ENCODE measurements around the gene ANXA1. TPM values are rescaled to one million over a fixed set of nuclear protein-coding genes. Genes with fewer than 3 reads are reported as not detected.

Gene ANXA1
- total RNA-seq, 1 donor = 653 TPM

DNA sequence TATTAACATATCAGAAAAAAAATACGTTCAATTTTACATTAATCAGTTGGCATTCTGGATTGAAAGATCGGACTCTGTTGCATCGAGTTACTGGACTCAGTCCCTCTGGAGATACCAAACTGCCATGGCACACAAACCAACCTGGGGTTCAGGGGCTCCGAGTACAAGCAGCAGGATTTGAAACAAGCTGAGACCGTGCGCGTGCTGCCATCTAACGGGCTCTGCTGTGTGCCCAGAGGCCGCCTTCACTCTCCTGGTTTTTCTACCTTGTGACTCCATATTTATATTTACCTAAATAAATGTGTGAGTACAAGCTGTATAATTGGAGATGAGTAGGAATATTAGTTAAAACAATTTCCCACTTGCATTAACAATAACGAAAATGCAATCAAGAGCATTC lies 48.2 kb downstream of the ANXA1 start:
- Histone ChIP-seq H3K9me3 (ENCODE audit: low read depth, low read length) (no peaks in the 10 kb centered on the region), H3K27me3 (ENCODE audit: insufficient read depth, low read length) (no peaks in the 10 kb centered on the region), H3K4me1 (ENCODE audit: insufficient read depth, low read length) (peaks cover 6% of the 10 kb centered on the region), H3K4me3 (ENCODE audit: low read length) (no peak overlapping the region)

GRCh38 chr9:73200694-73201452 lies 49.2 kb downstream of the ANXA1 start:
- Histone ChIP-seq H3K27me3 (ENCODE audit: insufficient read depth, low read length) (no peaks in the 10 kb centered on the region), H3K4me1 (ENCODE audit: insufficient read depth, low read length) (peaks cover 6% of the 10 kb centered on the region), H3K9me3 (ENCODE audit: low read depth, low read length) (no peaks in the 10 kb centered on the region), H3K4me3 (ENCODE audit: low read length) (no peak overlapping the region)

DNA sequence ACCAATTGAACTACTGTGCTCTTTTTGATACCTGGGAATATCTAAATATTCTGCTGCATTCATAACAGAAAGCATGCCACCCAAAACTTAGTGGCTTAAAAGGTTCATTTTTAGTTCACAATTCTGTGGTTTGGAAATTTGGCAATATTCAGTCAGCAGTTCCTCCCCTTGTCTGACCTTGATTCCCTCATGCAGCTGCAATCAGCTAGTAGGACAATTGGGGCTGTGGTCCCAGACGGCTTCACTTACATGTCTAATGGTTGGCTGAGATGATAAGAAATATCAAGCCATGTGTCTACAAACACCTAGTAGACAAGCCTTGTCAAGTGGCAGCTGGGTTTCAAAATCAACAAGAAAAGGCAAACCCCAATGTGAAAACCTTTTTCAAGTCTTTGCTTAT lies 51.3 kb downstream of the ANXA1 start:
- no peaks in the 10 kb centered on the region for H3K27me3 ChIP-seq (ENCODE audit: insufficient read depth, low read length)
- no peaks in the 10 kb centered on the region for H3K9me3 ChIP-seq (ENCODE audit: low read depth, low read length)
- H3K4me3 ChIP-seq (ENCODE audit: low read length) = no peak overlapping the region
- peaks cover 6% of the 10 kb centered on the region for H3K4me1 ChIP-seq (ENCODE audit: insufficient read depth, low read length)

- no peaks in the 10 kb centered on the region for H3K9me3 ChIP-seq (ENCODE audit: low read depth, low read length)
- no peaks in the 10 kb centered on the region for H3K27me3 ChIP-seq (ENCODE audit: insufficient read depth, low read length)
- no peak overlapping the region for H3K4me3 ChIP-seq (ENCODE audit: low read length)
- H3K4me1 ChIP-seq (ENCODE audit: insufficient read depth, low read length) = peaks cover 6% of the 10 kb centered on the region
Measured at GRCh38 chr9:73204936-73205335, 53.3 kb downstream of the ANXA1 start.

DNA sequence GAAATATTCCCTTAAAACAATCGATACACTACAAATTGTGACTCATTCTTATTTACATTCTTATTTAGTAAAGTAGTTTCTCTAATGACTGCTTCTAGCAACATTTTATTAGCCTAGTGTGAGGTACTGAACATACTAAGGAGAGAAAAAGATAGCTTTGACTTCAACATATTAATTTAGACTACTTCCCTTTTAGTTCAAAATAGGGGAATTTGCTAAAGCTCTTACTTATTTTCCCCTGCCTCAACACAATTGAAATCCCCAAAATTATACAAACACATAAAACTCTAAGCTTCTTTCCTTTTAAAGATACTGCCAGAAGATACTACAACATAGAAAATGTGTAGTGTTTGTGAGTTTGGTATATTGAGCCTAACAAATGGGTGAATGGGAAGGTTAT lies 55.2 kb downstream of the ANXA1 start:
- H3K4me3 ChIP-seq (ENCODE audit: low read length) = no peak overlapping the region
- H3K9me3 ChIP-seq (ENCODE audit: low read depth, low read length) = no peaks in the 10 kb centered on the region
- H3K4me1 ChIP-seq (ENCODE audit: insufficient read depth, low read length) = peaks cover 6% of the 10 kb centered on the region
- H3K27me3 ChIP-seq (ENCODE audit: insufficient read depth, low read length) = no peaks in the 10 kb centered on the region

GRCh38 chr9:73210886-73211666 lies 59.4 kb downstream of the ANXA1 start:
- Histone ChIP-seq H3K4me1 (ENCODE audit: insufficient read depth, low read length) (no peaks in the 10 kb centered on the region), H3K4me3 (ENCODE audit: low read length) (no peak overlapping the region), H3K27me3 (ENCODE audit: insufficient read depth, low read length) (no peaks in the 10 kb centered on the region), H3K9me3 (ENCODE audit: low read depth, low read length) (no peaks in the 10 kb centered on the region)

- Histone ChIP-seq H3K27me3 (ENCODE audit: insufficient read depth, low read length) (no peaks in the 10 kb centered on the region), H3K4me1 (ENCODE audit: insufficient read depth, low read length) (no peaks in the 10 kb centered on the region), H3K9me3 (ENCODE audit: low read depth, low read length) (no peaks in the 10 kb centered on the region), H3K4me3 (ENCODE audit: low read length) (no peak overlapping the region)
Measured at GRCh38 chr9:73213300-73213699, 61.6 kb downstream of the ANXA1 start.

GRCh38 chr9:73215249-73215648 lies 63.6 kb downstream of the ANXA1 start:
- no peaks in the 10 kb centered on the region for H3K27me3 ChIP-seq (ENCODE audit: insufficient read depth, low read length)
- no peaks in the 10 kb centered on the region for H3K9me3 ChIP-seq (ENCODE audit: low read depth, low read length)
- no peak overlapping the region for H3K4me3 ChIP-seq (ENCODE audit: low read length)
- peaks cover 9% of the 10 kb centered on the region for H3K4me1 ChIP-seq (ENCODE audit: insufficient read depth, low read length)

- H3K4me1 ChIP-seq (ENCODE audit: insufficient read depth, low read length) = peaks cover 14% of the 10 kb centered on the region
- H3K4me3 ChIP-seq (ENCODE audit: low read length) = no peak overlapping the region
- H3K27me3 ChIP-seq (ENCODE audit: insufficient read depth, low read length) = peaks cover 3% of the 10 kb centered on the region
- no peaks in the 10 kb centered on the region for H3K9me3 ChIP-seq (ENCODE audit: low read depth, low read length)
Measured at GRCh38 chr9:73216100-73216499, 64.4 kb downstream of the ANXA1 start.

Other genes starting within 250 kb of the ANXA1 start
- gene ALDH1A1, start 198.8 kb upstream of the ANXA1 start, total RNA-seq = 5.8 TPM

Data from mononuclear cell (primary cell).